Fibroblast of lung (primary cell): ENCODE results near the gene EIF1AD. TPM values are rescaled to one million over a fixed set of nuclear protein-coding genes. Genes with fewer than 3 reads are reported as not detected.

Experiments used
- DNase-seq, 2 donors: peaks; one replicate each; pipeline versions ENCODE4 v3.0.0 to v3.0.0-alpha.2; 2010; ENCODE audit warnings: low read depth in 2 of 2
- H2AFZ ChIP-seq: 2 replicates; pipeline ENCODE4 v1.5.1; 2012; ENCODE audit warnings: low read length, control low read depth, inconsistent platforms
- H3K27ac ChIP-seq: 2 replicates; pipeline ENCODE4 v1.5.1; 2011; ENCODE audit warnings: low read length, control low read depth; ENCODE audit not compliant: insufficient read depth
- H3K27me3 ChIP-seq: 2 replicates; pipeline ENCODE4 v1.5.1; 2011; ENCODE audit warnings: mild to moderate bottlenecking, low read length; ENCODE audit not compliant: control insufficient read depth, insufficient read depth
- H3K36me3 ChIP-seq: 2 replicates; pipeline ENCODE4 v1.5.1; 2011; ENCODE audit warnings: low read length; ENCODE audit not compliant: control insufficient read depth, insufficient read depth
- H3K4me1 ChIP-seq: 2 replicates; pipeline ENCODE4 v1.5.1; 2011; ENCODE audit warnings: low read length; ENCODE audit not compliant: control insufficient read depth, insufficient read depth; ENCODE audit errors: extremely low read depth
- H3K4me2 ChIP-seq: 2 replicates; pipeline ENCODE4 v1.5.1; 2011; ENCODE audit warnings: low read length, control low read depth; ENCODE audit not compliant: insufficient read depth; ENCODE audit errors: extremely low read depth
- H3K4me3 ChIP-seq, 4 experiments: fragments of 200-600 bp in 1 of 4; sonication (generic) in 1 of 4; replicated peaks in 1 of 4; 2 replicates each; pipeline ENCODE4 v1.5.1; 2011 to 2016; ENCODE audit warnings: low read length in 4 of 4, low read depth in 3 of 4, mild to moderate bottlenecking in 3 of 4, control low read depth in 2 of 4, inconsistent platforms in 1 of 4, mixed read lengths in 1 of 4; ENCODE audit not compliant: insufficient read depth in 1 of 4; ENCODE audit errors: control extremely low read depth in 1 of 4
- H3K79me2 ChIP-seq: 2 replicates; pipeline ENCODE4 v1.5.1; 2012; ENCODE audit warnings: mild to moderate bottlenecking, low read length, inconsistent platforms; ENCODE audit not compliant: control insufficient read depth, insufficient read depth
- H3K9ac ChIP-seq: 2 replicates; pipeline ENCODE4 v1.5.1; 2011; ENCODE audit warnings: mild to moderate bottlenecking, low read length, control low read depth; ENCODE audit not compliant: insufficient read depth
- H3K9me3 ChIP-seq: 2 replicates; pipeline ENCODE4 v1.5.1; 2012; ENCODE audit warnings: low read depth, low read length; ENCODE audit not compliant: control insufficient read depth, insufficient read depth
- H4K20me1 ChIP-seq: 2 replicates; pipeline ENCODE4 v1.5.1; 2011; ENCODE audit warnings: low read length; ENCODE audit not compliant: control insufficient read depth, insufficient read depth; ENCODE audit errors: extremely low read depth
- EZH2 ChIP-seq: IDR thresholded peaks from 2 replicates; pipeline ENCODE4 v1.5.1; 2012; ENCODE audit warnings: low read length, control low read depth, mild to moderate bottlenecking; ENCODE audit errors: missing control alignments
- polyA plus RNA-seq, 2 donors: library from polyadenylated mRNA; depleted of rRNA in 1 of 2; stranded (reverse) in 1 of 2; unstranded in 1 of 2; fragments of >200 nt; gene quantifications; 2 replicates each; pipeline ENCODE4 v1.2.1, GENCODE V29; 2011 to 2012; ENCODE audit warnings: missing spikeins in 1 of 2
- total RNA-seq: library from RNA; depleted of rRNA; stranded (reverse); fragments of >200 nt; gene quantifications from 2 replicates; pipeline ENCODE4 v1.2.1, GENCODE V29; 2014
- TF ChIP-seq, protein P1 (sequence below), 2 donors: IDR thresholded peaks in 1 of 2; conservative IDR thresholded peaks in 1 of 2; 1 replicate in 1 of 2; 2 replicates in 1 of 2; pipeline ENCODE4 v1.5.1; 2011 to 2012; ENCODE audit warnings: low read length in 2 of 2, control low read depth in 1 of 2, inconsistent platforms in 1 of 2, low read depth in 1 of 2, mild to moderate bottlenecking in 1 of 2

Gene EIF1AD
- total and polyA plus RNA-seq, 2 donors (not counting 1 experiment from before 2014, with no cell fraction given), result 23.5 to 26.2 TPM

DNA sequence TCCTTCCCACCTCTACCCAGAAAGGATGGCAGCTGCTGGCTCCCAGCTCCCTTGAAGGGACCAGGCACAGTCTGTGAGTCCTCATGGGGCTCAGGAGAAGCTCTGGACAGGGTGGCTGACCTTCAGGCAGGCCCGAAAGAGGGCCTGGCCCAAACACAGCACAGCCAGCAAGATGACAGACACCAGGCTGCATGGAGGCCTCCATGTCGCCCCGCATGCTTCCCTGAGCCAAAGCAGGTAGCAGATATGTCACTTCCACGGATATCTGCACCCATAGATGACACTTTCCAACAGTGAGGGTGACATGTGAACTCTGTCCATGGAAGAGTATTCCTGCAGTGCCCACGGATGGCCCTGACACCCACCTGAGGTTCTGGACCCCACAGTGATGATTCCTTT is 18.4 kb downstream of the EIF1AD start:
- H3K27me3 ChIP-seq, result no peaks in the 10 kb centered on the region
- no peak overlapping the region for H3K4me2 ChIP-seq
- H3K4me1 ChIP-seq, result no peaks in the 10 kb centered on the region
- H3K9ac ChIP-seq, result no peak overlapping the region
- TF ChIP-seq EZH2, result no peak
- TF ChIP-seq, protein P1, sequence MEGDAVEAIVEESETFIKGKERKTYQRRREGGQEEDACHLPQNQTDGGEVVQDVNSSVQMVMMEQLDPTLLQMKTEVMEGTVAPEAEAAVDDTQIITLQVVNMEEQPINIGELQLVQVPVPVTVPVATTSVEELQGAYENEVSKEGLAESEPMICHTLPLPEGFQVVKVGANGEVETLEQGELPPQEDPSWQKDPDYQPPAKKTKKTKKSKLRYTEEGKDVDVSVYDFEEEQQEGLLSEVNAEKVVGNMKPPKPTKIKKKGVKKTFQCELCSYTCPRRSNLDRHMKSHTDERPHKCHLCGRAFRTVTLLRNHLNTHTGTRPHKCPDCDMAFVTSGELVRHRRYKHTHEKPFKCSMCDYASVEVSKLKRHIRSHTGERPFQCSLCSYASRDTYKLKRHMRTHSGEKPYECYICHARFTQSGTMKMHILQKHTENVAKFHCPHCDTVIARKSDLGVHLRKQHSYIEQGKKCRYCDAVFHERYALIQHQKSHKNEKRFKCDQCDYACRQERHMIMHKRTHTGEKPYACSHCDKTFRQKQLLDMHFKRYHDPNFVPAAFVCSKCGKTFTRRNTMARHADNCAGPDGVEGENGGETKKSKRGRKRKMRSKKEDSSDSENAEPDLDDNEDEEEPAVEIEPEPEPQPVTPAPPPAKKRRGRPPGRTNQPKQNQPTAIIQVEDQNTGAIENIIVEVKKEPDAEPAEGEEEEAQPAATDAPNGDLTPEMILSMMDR (conservative IDR thresholded peaks at IDR 0.05 in 1 of 2, IDR thresholded peaks at IDR 0.05 in 1 of 2; ENCODE audit: low read depth in 1 of 2, low read length in 2 of 2), result no peak
- no peak overlapping the region for H2AFZ ChIP-seq
- no peaks in the 10 kb centered on the region for H3K79me2 ChIP-seq
- no peak for DNase-seq
- peaks cover 1% of the 10 kb centered on the region for H3K36me3 ChIP-seq
- H3K27ac ChIP-seq, result no peak overlapping the region
- H4K20me1 ChIP-seq, result no peaks in the 10 kb centered on the region
- no peaks in the 10 kb centered on the region for H3K9me3 ChIP-seq
- no peak overlapping the region for H3K4me3 ChIP-seq

DNA sequence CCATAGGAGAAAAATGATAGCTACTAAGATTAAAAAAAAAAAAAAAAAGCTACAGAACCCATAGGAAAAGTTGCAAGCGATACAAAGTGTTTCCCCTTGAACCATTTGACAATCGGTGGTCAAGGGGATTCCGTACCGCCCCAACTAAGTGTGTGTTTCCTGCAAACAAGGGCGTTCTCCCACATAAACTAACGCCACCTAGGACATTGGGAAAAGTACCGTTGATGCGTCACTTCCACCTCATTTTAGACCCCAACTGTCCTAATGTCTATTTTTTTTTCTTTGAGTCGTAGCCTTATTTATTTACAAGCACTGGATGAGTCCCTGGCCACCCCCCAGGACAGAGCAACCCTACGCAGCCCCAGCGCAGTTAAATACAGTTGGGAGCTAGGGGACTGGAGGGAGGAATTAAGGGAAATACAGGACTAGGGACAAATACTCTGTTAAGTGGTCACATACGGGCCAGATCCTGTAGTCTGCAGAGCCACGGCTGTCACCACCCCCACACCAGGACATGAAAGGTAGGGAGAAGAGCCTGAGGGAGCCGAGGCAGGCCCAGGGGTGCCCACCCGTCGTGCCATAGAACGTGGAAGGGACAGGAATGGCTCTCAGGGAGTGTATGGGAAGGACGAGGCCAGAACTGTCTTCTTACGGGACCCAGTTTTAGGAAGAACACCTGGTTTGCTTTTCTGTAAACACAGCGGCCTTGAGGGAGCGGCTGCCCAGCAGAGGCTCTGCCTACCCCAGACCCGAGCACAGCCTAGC is 19.0 kb downstream of the EIF1AD start:
- no peak overlapping the region for H2AFZ ChIP-seq
- H3K4me1 ChIP-seq, result no peaks in the 10 kb centered on the region
- H4K20me1 ChIP-seq, result no peaks in the 10 kb centered on the region
- H3K4me3 ChIP-seq, result no peak overlapping the region
- no peaks in the 10 kb centered on the region for H3K79me2 ChIP-seq
- no peak overlapping the region for H3K9ac ChIP-seq
- no peak overlapping the region for H3K4me2 ChIP-seq
- H3K36me3 ChIP-seq, result peaks cover 3% of the 10 kb centered on the region
- TF ChIP-seq EZH2, result no peak
- TF ChIP-seq, protein P1 (conservative IDR thresholded peaks at IDR 0.05 in 1 of 2, IDR thresholded peaks at IDR 0.05 in 1 of 2; ENCODE audit: low read depth in 1 of 2, low read length in 2 of 2), result no peak
- no peaks in the 10 kb centered on the region for H3K9me3 ChIP-seq
- no peak for DNase-seq
- H3K27ac ChIP-seq, result no peak overlapping the region
- H3K27me3 ChIP-seq, result no peaks in the 10 kb centered on the region

DNA sequence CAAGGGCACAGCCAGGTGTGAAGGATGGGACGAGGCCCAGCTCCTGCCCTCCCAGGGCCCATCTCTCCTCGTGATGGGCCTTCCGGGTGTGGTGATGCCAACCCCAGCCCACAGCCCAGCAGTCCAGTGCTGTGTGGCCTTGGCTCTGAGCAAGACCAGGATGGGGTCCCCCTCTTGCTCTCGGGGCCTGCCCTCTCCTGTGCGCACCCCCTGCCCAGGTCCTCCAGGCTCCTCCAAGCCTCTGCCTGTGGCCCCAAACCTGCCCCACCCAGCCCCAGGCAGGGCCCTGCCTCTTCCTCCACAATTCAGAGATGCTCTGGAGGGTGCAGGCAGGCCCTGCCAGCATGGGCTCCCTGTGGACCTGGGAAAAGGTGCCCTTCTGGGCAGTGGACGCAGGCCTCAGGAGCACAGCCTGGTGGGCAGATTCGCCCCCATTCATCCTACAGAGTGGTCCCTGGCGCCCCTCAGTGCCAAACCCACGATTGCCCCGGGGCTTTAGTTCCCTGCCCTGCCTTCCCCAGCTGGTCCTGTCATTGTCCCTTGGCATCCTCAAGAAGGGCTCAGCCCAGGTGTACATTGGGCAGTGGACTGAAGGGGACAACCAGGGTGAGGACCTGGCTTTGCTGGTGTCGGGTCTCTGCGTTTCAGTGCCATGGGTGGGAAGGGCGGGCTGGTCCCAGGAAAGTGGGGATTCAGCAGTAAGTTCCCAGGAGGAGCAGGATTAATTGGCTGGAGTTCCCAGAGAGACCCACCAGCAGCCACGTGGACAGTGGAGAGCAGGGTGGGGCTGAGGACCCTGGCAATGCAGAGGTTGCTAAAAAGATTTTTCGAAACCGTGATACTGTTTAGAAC is 19.8 kb downstream of the EIF1AD start:
- no peaks in the 10 kb centered on the region for H4K20me1 ChIP-seq
- H3K79me2 ChIP-seq, result no peaks in the 10 kb centered on the region
- H3K4me3 ChIP-seq, result no peak overlapping the region
- H3K9ac ChIP-seq, result no peak overlapping the region
- no peak for TF ChIP-seq EZH2
- TF ChIP-seq, protein P1 (conservative IDR thresholded peaks at IDR 0.05 in 1 of 2, IDR thresholded peaks at IDR 0.05 in 1 of 2; ENCODE audit: low read depth in 1 of 2, low read length in 2 of 2), result no peak
- H3K27me3 ChIP-seq, result no peaks in the 10 kb centered on the region
- no peaks in the 10 kb centered on the region for H3K9me3 ChIP-seq
- H3K36me3 ChIP-seq, result peaks cover 10% of the 10 kb centered on the region
- no peak overlapping the region for H3K27ac ChIP-seq
- no peak overlapping the region for H3K4me2 ChIP-seq
- H3K4me1 ChIP-seq, result no peaks in the 10 kb centered on the region
- no peak for DNase-seq
- no peak overlapping the region for H2AFZ ChIP-seq
